DND-41 (cell line): ENCODE measurements around the gene BBS7.

Experiments used
- EZH2 ChIP-seq: IDR thresholded peaks from 3 replicates; pipeline ENCODE4 v1.6.1; 2012; ENCODE audit warnings: borderline replicate concordance, low read depth, mild to moderate bottlenecking, moderate library complexity, low read length, inconsistent platforms; ENCODE audit not compliant: severe bottlenecking
- TF ChIP-seq, protein P1 (sequence below): IDR thresholded peaks from 2 replicates; pipeline ENCODE4 v1.5.1; 2012; ENCODE audit warnings: borderline replicate concordance, low read length, moderate library complexity, mild to moderate bottlenecking; ENCODE audit not compliant: poor library complexity, severe bottlenecking; ENCODE audit errors: extremely low read depth

DNA sequence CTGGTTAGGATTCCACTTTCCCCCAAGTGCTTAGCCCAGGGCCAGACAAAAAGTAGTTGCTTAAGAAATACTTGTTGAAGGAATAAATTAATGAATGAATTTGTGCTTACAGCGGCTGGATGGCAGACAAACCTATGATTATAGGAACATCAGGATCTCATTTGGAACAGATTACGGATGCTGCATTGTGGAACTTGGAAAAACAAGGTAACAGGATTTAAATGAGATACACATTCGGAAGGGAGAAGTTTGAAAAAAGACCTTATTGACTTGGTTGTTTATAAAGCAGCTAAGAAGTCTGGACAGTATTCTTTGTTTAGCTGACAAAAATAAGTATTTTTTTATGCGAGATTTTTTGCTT is 68.6 kb downstream of the BBS7 start:
- TF ChIP-seq, protein P1, sequence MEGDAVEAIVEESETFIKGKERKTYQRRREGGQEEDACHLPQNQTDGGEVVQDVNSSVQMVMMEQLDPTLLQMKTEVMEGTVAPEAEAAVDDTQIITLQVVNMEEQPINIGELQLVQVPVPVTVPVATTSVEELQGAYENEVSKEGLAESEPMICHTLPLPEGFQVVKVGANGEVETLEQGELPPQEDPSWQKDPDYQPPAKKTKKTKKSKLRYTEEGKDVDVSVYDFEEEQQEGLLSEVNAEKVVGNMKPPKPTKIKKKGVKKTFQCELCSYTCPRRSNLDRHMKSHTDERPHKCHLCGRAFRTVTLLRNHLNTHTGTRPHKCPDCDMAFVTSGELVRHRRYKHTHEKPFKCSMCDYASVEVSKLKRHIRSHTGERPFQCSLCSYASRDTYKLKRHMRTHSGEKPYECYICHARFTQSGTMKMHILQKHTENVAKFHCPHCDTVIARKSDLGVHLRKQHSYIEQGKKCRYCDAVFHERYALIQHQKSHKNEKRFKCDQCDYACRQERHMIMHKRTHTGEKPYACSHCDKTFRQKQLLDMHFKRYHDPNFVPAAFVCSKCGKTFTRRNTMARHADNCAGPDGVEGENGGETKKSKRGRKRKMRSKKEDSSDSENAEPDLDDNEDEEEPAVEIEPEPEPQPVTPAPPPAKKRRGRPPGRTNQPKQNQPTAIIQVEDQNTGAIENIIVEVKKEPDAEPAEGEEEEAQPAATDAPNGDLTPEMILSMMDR: no peak
- TF ChIP-seq EZH2: no peak
